ENCODE measurements around the gene CAMTA1. TPM values are rescaled to one million over a fixed set of nuclear protein-coding genes. Genes with fewer than 3 reads are reported as not detected.

CAMTA1 gene
- total RNA-seq, 2 donors from 2014 or later, result 100 to 102 TPM

- 63% methylated on average over 11 of the region's 11 CpGs for WGBS
- Histone ChIP-seq H3K27me3 (replicated peaks; ENCODE audit: insufficient read depth) (no peaks in the 10 kb centered on the region), H3K4me3 (no peak overlapping the region), H3K9me3 (no peaks in the 10 kb centered on the region), H3K36me3 (no peaks in the 10 kb centered on the region), H3K4me1 (replicated peaks) (no peaks in the 10 kb centered on the region), H3K27ac (no peak overlapping the region)
- TF ChIP-seq CTCF (IDR thresholded peaks at IDR 0.05) (no peak), POLR2AphosphoS5 (IDR thresholded peaks at IDR 0.05) (no peak), POLR2A (IDR thresholded peaks at IDR 0.05) (no peak)
- intact Hi-C loops (cut with DNase I), result no loop called here
- no peak for DNase-seq (ENCODE audit: low spot score)
Measured at GRCh38 chr1:6956488-6957159, 171.4 kb downstream of the CAMTA1 start.

GRCh38 chr1:6957341-6957740 lies 172.1 kb downstream of the CAMTA1 start:
- H3K4me3 ChIP-seq, result no peak overlapping the region
- no peaks in the 10 kb centered on the region for H3K27me3 ChIP-seq (replicated peaks; ENCODE audit: insufficient read depth)
- intact Hi-C loops (cut with DNase I), result no loop called here
- H3K36me3 ChIP-seq, result no peaks in the 10 kb centered on the region
- WGBS, result 92% methylated on average over 5 of the region's 5 CpGs
- no peak for TF ChIP-seq CTCF (IDR thresholded peaks at IDR 0.05)
- DNase-seq (ENCODE audit: low spot score), result no peak
- H3K27ac ChIP-seq, result no peak overlapping the region
- no peaks in the 10 kb centered on the region for H3K4me1 ChIP-seq (replicated peaks)
- H3K9me3 ChIP-seq, result no peaks in the 10 kb centered on the region

- H3K4me1 ChIP-seq (replicated peaks), result no peaks in the 10 kb centered on the region
- WGBS, result 85% methylated on average over 15 of the region's 15 CpGs
- intact Hi-C loops (cut with DNase I), result no loop called here
- TF ChIP-seq CTCF (IDR thresholded peaks at IDR 0.05) (no peak), POLR2AphosphoS5 (IDR thresholded peaks at IDR 0.05) (no peak), POLR2A (IDR thresholded peaks at IDR 0.05) (no peak)
- H3K4me3 ChIP-seq, result no peak overlapping the region
- H3K36me3 ChIP-seq, result no peaks in the 10 kb centered on the region
- no peaks in the 10 kb centered on the region for H3K9me3 ChIP-seq
- H3K27ac ChIP-seq, result no peak overlapping the region
- DNase-seq (ENCODE audit: low spot score), result no peak
- no peaks in the 10 kb centered on the region for H3K27me3 ChIP-seq (replicated peaks; ENCODE audit: insufficient read depth)
Measured at GRCh38 chr1:6958407-6959030, 173.3 kb downstream of the CAMTA1 start.

DNA sequence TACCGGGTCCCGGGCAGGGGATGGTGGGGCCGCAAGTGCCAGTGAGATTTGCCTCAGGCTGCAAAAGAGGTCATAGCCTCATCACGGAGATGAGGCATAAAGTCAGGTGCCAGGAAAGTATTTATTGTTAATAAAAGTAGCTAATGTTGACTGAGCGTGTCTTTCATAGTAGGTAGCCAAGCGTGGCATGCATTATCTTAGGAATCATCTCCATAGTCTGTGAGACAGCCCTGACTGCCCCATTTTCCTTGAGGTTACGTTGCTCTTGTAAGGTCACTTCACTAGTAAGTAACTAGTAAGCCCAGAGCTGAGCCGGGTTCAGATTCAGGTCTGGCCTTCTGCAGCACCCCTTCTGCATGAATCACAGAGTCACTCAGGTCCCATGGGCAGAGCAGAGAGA lies 174.2 kb downstream of the CAMTA1 start:
- 35% methylated on average over 8 of the region's 8 CpGs for WGBS
- Histone ChIP-seq H3K4me1 (replicated peaks) (no peaks in the 10 kb centered on the region), H3K27me3 (replicated peaks; ENCODE audit: insufficient read depth) (no peaks in the 10 kb centered on the region), H3K27ac (no peak overlapping the region), H3K36me3 (no peaks in the 10 kb centered on the region), H3K9me3 (no peaks in the 10 kb centered on the region), H3K4me3 (no peak overlapping the region)
- no peak for TF ChIP-seq POLR2AphosphoS5 (IDR thresholded peaks at IDR 0.05)
- TF ChIP-seq CTCF (IDR thresholded peaks at IDR 0.05), result no peak
- TF ChIP-seq POLR2A (IDR thresholded peaks at IDR 0.05), result no peak
- no peak for DNase-seq (ENCODE audit: low spot score)
- intact Hi-C loops (cut with DNase I), result no loop called here

DNA sequence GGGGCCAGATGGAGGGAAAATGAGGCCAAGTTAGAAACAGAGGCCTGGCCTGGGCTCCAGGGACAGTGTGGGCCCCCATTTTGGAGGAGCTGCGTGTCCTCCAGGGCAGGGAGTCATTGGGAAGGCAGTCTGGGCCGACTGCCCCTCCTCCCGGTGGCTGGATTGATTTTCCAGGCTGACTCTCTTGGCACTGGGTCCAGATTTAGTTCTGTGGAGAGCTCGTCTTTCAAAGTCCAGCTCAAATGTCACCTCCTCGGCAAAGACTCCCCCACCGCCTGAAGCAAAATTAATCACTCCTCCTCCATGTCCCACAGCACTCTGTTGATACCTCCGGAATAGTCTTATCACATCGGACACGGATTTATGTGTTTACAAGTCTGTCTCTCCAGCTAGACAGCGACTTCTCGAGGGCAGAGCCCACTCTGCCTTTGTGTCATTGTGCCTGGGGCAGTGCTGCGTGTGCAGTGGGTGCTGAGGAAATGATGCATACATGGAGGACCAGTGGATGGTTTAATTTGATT lies 175.1 kb downstream of the CAMTA1 start:
- Histone ChIP-seq H3K36me3 (no peaks in the 10 kb centered on the region), H3K27ac (no peak overlapping the region), H3K9me3 (no peaks in the 10 kb centered on the region), H3K27me3 (replicated peaks; ENCODE audit: insufficient read depth) (no peaks in the 10 kb centered on the region), H3K4me3 (no peak overlapping the region), H3K4me1 (replicated peaks) (peaks cover 7% of the 10 kb centered on the region)
- DNase-seq (ENCODE audit: low spot score), result peak; percentile 41
- intact Hi-C loops (cut with DNase I), result no loop called here
- no peak for TF ChIP-seq CTCF (IDR thresholded peaks at IDR 0.05)
- TF ChIP-seq POLR2AphosphoS5 (IDR thresholded peaks at IDR 0.05), result peak; percentile 11
- TF ChIP-seq POLR2A (IDR thresholded peaks at IDR 0.05), result no peak
- 7% methylated on average over 12 of the region's 12 CpGs for WGBS

All from prostate gland (tissue), 2 donors.